ENCODE results near the gene CRAT.

- TF ChIP-seq CTCF (conservative IDR thresholded peaks at IDR 0.05; ENCODE audit: low read depth, low read length) (no peak), EZH2 (IDR thresholded peaks at IDR 0.05; ENCODE audit: borderline replicate concordance, low read depth, low read length, poor library complexity, severe bottlenecking) (no peak)
These were observed 58.0 kb downstream of the CRAT start for GRCh38 chr9:129052592-129052991.

Measured in A673 (cell line).